ENCODE results near the gene SNX15. TPM values are rescaled to one million over a fixed set of nuclear protein-coding genes. Genes with fewer than 3 reads are reported as not detected.

Gene SNX15
- total RNA-seq, 2 donors from 2014 or later, result 14.2 to 16.4 TPM

DNA sequence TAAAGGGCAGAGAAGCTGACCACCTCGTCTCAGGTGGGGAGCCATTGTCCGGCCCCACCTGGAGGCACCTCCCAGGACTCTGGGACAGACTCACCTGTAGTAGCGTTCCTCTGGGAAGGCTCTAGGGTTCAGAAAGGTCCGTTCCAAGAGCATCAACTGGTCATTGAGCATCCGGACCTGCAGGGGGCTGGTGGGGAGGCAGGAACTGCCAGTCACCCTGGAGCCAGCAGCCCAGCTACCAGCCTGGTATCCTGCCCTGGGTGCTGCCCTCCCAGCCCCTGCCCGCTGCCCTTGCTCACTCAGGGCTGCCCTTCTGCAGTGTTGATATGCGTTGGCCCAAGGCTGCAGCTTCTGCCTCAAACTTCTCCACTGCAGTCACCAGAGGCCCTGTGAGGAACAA is 18.5 kb downstream of the SNX15 start:
- peaks cover 9% of the 10 kb centered on the region for H3K27me3 Mint-ChIP-seq (ENCODE audit: insufficient read depth)
- H3K9me3 ChIP-seq (ENCODE audit: control insufficient read depth, low read length), result no peaks in the 10 kb centered on the region
- no peak overlapping the region for H3K27ac Mint-ChIP-seq
- H3K36me3 Mint-ChIP-seq (ENCODE audit: low read depth), result peaks cover 10% of the 10 kb centered on the region
- peaks cover 7% of the 10 kb centered on the region for H3K36me3 ChIP-seq (ENCODE audit: control insufficient read depth, insufficient read depth, low read length)
- peaks cover 4% of the 10 kb centered on the region for H3K4me1 Mint-ChIP-seq
- no peak overlapping the region for H3K4me3 ChIP-seq (ENCODE audit: low read length)
- TF ChIP-seq, protein P1, sequence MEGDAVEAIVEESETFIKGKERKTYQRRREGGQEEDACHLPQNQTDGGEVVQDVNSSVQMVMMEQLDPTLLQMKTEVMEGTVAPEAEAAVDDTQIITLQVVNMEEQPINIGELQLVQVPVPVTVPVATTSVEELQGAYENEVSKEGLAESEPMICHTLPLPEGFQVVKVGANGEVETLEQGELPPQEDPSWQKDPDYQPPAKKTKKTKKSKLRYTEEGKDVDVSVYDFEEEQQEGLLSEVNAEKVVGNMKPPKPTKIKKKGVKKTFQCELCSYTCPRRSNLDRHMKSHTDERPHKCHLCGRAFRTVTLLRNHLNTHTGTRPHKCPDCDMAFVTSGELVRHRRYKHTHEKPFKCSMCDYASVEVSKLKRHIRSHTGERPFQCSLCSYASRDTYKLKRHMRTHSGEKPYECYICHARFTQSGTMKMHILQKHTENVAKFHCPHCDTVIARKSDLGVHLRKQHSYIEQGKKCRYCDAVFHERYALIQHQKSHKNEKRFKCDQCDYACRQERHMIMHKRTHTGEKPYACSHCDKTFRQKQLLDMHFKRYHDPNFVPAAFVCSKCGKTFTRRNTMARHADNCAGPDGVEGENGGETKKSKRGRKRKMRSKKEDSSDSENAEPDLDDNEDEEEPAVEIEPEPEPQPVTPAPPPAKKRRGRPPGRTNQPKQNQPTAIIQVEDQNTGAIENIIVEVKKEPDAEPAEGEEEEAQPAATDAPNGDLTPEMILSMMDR (conservative IDR thresholded peaks at IDR 0.05), result peak; percentile 16
- 90 to 95% methylated on average over 5 to 7 of the region's 7 CpGs for WGBS, 2 experiments (ENCODE audit: insufficient coverage in 1 of 2, insufficient read length in 1 of 2)
- no peaks in the 10 kb centered on the region for H3K4me1 ChIP-seq (ENCODE audit: control insufficient read depth, insufficient read depth, low read length)
- H3K9ac ChIP-seq (ENCODE audit: extremely low read depth, low read length, poor library complexity, severe bottlenecking), result no peak overlapping the region
- no peaks in the 10 kb centered on the region for H3K27me3 ChIP-seq (ENCODE audit: control insufficient read depth, insufficient read depth, low read length, poor library complexity, severe bottlenecking)
- no peak overlapping the region for H3K4me3 Mint-ChIP-seq
- no peak for DNase-seq
- H3K9me3 Mint-ChIP-seq, result no peaks in the 10 kb centered on the region
- H3K27ac ChIP-seq (ENCODE audit: low read depth, low read length), result no peak overlapping the region

DNA sequence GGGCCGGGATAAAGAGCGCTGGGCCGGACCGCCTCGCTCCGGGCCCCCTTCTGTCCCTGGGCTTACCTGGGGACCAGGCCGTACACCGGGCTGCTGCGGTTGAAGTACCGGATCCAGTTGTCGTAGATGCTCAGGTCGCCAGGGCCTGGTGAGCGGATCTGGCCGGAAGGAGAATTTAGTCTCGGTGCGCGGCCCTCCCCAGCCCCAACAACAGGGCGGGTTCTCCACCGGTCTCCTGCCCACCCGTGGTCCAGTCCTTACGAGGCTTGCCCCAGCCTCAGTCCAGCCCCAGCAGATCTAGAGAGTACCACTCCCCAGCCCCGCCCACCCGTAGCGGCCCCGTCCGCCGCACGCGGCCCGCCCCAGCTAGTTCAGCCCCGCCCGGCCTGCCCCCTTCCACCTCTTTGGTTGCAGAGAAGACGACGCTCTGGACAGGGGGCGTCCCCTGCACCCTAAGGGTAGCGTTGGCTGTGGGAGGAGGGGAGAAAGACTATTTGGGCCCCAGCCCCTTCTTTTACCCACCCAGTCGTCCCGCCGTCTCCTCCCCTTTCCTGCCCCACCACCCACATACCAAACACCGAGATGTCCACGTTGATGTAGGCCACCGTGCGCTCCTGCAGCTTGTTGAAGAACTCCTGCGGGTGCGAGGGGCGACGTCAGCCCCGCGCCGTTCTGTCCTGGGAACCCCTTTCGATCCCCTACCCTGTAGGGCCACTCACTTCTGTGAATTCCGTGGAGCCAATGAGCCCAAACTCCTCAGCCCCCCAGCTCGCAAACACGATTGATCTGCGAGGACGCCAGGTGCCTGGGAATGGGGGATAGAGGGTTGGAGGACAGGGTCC is 20.6 kb downstream of the SNX15 start:
- 89 to 93% methylated on average over 25 to 56 of the region's 56 CpGs for WGBS, 2 experiments (ENCODE audit: insufficient coverage in 1 of 2, insufficient read length in 1 of 2)
- no peak overlapping the region for H3K9ac ChIP-seq (ENCODE audit: extremely low read depth, low read length, poor library complexity, severe bottlenecking)
- peaks cover 4% of the 10 kb centered on the region for H3K4me1 Mint-ChIP-seq
- peaks cover 10% of the 10 kb centered on the region for H3K36me3 Mint-ChIP-seq (ENCODE audit: low read depth)
- H3K27me3 Mint-ChIP-seq (ENCODE audit: insufficient read depth), result peaks cover 9% of the 10 kb centered on the region
- no peaks in the 10 kb centered on the region for H3K4me1 ChIP-seq (ENCODE audit: control insufficient read depth, insufficient read depth, low read length)
- no peak overlapping the region for H3K27ac Mint-ChIP-seq
- H3K36me3 ChIP-seq (ENCODE audit: control insufficient read depth, insufficient read depth, low read length), result peaks cover 7% of the 10 kb centered on the region
- H3K27ac ChIP-seq (ENCODE audit: low read depth, low read length), result no peak overlapping the region
- no peak overlapping the region for H3K4me3 ChIP-seq (ENCODE audit: low read length)
- TF ChIP-seq, protein P1 (conservative IDR thresholded peaks at IDR 0.05), result no peak
- no peaks in the 10 kb centered on the region for H3K27me3 ChIP-seq (ENCODE audit: control insufficient read depth, insufficient read depth, low read length, poor library complexity, severe bottlenecking)
- no peak for DNase-seq
- peak overlapping the region; percentile 35 for H3K4me3 Mint-ChIP-seq
- no peaks in the 10 kb centered on the region for H3K9me3 ChIP-seq (ENCODE audit: control insufficient read depth, low read length)
- no peaks in the 10 kb centered on the region for H3K9me3 Mint-ChIP-seq

DNA sequence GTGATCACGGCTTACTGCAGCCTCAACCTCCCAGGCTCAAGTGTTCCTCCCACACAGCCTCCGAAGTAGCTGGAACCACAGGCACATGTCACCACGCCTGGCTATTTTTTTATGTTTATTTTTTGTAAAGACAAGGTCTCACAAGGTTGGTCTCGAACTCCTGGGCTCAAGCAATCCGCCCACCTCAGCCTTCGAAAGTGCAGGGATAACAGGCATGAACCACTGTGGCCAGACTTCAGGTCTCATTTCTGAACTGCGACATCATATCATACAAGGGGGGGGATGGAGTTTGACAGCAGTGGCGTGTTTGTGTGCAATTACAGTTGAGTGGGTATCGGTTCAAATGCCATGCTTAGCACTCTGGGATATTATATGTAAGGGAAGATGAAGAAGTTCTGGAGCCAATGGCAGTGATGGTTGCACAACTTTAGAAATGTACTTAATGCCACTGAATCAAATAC is 24.2 kb downstream of the SNX15 start:
- Mint-ChIP-seq H3K36me3 (ENCODE audit: low read depth) (no peaks in the 10 kb centered on the region), H3K4me1 (peaks cover 4% of the 10 kb centered on the region), H3K4me3 (no peak overlapping the region), H3K9me3 (no peaks in the 10 kb centered on the region), H3K27ac (no peak overlapping the region), H3K27me3 (ENCODE audit: insufficient read depth) (peaks cover 13% of the 10 kb centered on the region)
- Histone ChIP-seq H3K27me3 (ENCODE audit: control insufficient read depth, insufficient read depth, low read length, poor library complexity, severe bottlenecking) (no peaks in the 10 kb centered on the region), H3K4me1 (ENCODE audit: control insufficient read depth, insufficient read depth, low read length) (no peaks in the 10 kb centered on the region), H3K9me3 (ENCODE audit: control insufficient read depth, low read length) (no peaks in the 10 kb centered on the region), H3K4me3 (ENCODE audit: low read length) (no peak overlapping the region), H3K9ac (ENCODE audit: extremely low read depth, low read length, poor library complexity, severe bottlenecking) (no peak overlapping the region), H3K36me3 (ENCODE audit: control insufficient read depth, insufficient read depth, low read length) (no peaks in the 10 kb centered on the region), H3K27ac (ENCODE audit: low read depth, low read length) (no peak overlapping the region)
- WGBS, 2 experiments (ENCODE audit: insufficient coverage in 1 of 2, insufficient read length in 1 of 2), result 94 to 96% methylated on average over 8 to 9 of the region's 9 CpGs
- TF ChIP-seq, protein P1 (conservative IDR thresholded peaks at IDR 0.05), result no peak
- DNase-seq, result no peak

Measured in endodermal cell (in vitro differentiated cells).